K562 (cell line): ENCODE measurements around the gene RFNG. TPM values are rescaled to one million over a fixed set of nuclear protein-coding genes. Genes with fewer than 3 reads are reported as not detected.

Experiments
- CXXC5 ChIP-seq: fragments of 250-450 bp; sonication (Bioruptor Pico); IDR thresholded peaks from 2 replicates; pipeline ENCODE4 v1.8.0; 2022; ENCODE audit warnings: inconsistent platforms, mild to moderate bottlenecking, moderate library complexity
- HLTF ChIP-seq: fragments of 450-650 bp; IDR thresholded peaks from 2 replicates; pipeline ENCODE4 v1.6.1; 2016
- KAT8 ChIP-seq: fragments of 450-650 bp; IDR thresholded peaks from 2 replicates; pipeline ENCODE4 v1.6.1; 2016; ENCODE audit warnings: low read depth, mild to moderate bottlenecking
- KDM4B ChIP-seq, 2 experiments: fragments of 450-650 bp in 1 of 2; sonication (generic) in 1 of 2; IDR thresholded peaks; 2 replicates each; pipeline ENCODE4 v1.6.1; 2016 to 2017; ENCODE audit warnings: borderline replicate concordance in 2 of 2, antibody characterized with exemption in 1 of 2, low read depth in 1 of 2, mild to moderate bottlenecking in 1 of 2
- LCOR ChIP-seq: sonication (generic); formaldehyde crosslinking; IDR thresholded peaks from 2 replicates; pipeline ENCODE4 v1.8.0; 2022; ENCODE audit warnings: mild to moderate bottlenecking, missing genetic modification reagents
- MED1 ChIP-seq: sonication (generic); formaldehyde crosslinking; IDR thresholded peaks from 2 replicates; pipeline ENCODE4 v1.8.1; 2023; ENCODE audit warnings: missing genetic modification reagents, borderline replicate concordance
- NCOA6 ChIP-seq: fragments of 450-650 bp; IDR thresholded peaks from 2 replicates; pipeline ENCODE4 v1.6.1; 2017; ENCODE audit warnings: mild to moderate bottlenecking
- NRF1 ChIP-seq, 2 experiments: fragments of 450-650 bp; IDR thresholded peaks in 1 of 2; conservative IDR thresholded peaks in 1 of 2; 2 replicates each; pipeline ENCODE4 v1.6.1; 2014; ENCODE audit warnings: mild to moderate bottlenecking in 2 of 2
- PHF21A ChIP-seq: fragments of 450-650 bp; IDR thresholded peaks from 2 replicates; pipeline ENCODE4 v1.6.1; 2017; ENCODE audit warnings: low read depth, borderline replicate concordance
- SMARCB1 ChIP-seq: IDR thresholded peaks from 2 replicates; pipeline ENCODE4 v1.6.1; 2011; ENCODE audit warnings: improper control_type of control experiment, low read depth; ENCODE audit not compliant: insufficient read length
- SMARCE1 ChIP-seq: fragments of 450-650 bp; IDR thresholded peaks from 2 replicates; pipeline ENCODE4 v1.7.1; 2016; ENCODE audit warnings: mild to moderate bottlenecking
- SRSF7 ChIP-seq: fragments of 200-400 bp; formaldehyde crosslinking; optimal IDR thresholded peaks from 2 replicates; pipeline ENCODE3; 2017; ENCODE audit warnings: mild to moderate bottlenecking, low read depth, low read length
- ZNF217 ChIP-seq: sonication (generic); formaldehyde crosslinking; IDR thresholded peaks from 2 replicates; pipeline ENCODE4 v1.8.0; 2022; ENCODE audit warnings: mild to moderate bottlenecking, missing genetic modification reagents
- ZNF354B ChIP-seq: fragments of 250-450 bp; sonication (Bioruptor Pico); IDR thresholded peaks from 2 replicates; pipeline ENCODE4 v1.4.0; 2020
- ZNF589 ChIP-seq: fragments of 200-800 bp; sonication (Bioruptor generic); IDR thresholded peaks from 2 replicates; pipeline ENCODE4 v1.6.1; 2016; ENCODE audit warnings: low read depth, missing genetic modification characterization, missing compliant biosample characterization
- ZNF75A ChIP-seq: fragments of 450-650 bp; formaldehyde crosslinking; IDR thresholded peaks from 2 replicates; pipeline ENCODE4 v1.4.0; 2020; ENCODE audit warnings: mild to moderate bottlenecking
- polyA plus RNA-seq, 8 experiments: library from polyadenylated mRNA; depleted of rRNA in 4 of 8; stranded (reverse) in 5 of 8; unstranded in 3 of 8; fragments of >200 nt; fragmentation: Nextera tagmentation in 2 of 8; fragmentation: Illumina TruSeq in 1 of 8; extraction: Ambion mirVana in 2 of 8; extraction: Trizol in 1 of 8; gene quantifications; 2 replicates each; pipeline versions ENCODE4 v1.2.1 to v1.2.3, GENCODE V29; 2011 to 2014; ENCODE audit warnings: inconsistent platforms in 1 of 8, missing spikeins in 1 of 8
- total RNA-seq, 7 experiments: library from RNA; depleted of rRNA in 6 of 7; stranded (reverse); fragments of >200 nt in 6 of 7; fragmentation: Illumina TruSeq in 2 of 7; extraction: Trizol in 2 of 7; gene quantifications; 2 replicates each; pipeline versions ENCODE4 v1.2.1 to v1.2.3, GENCODE V29; 2011 to 2021; ENCODE audit warnings: low replicate concordance in 1 of 7
- TF ChIP-seq, protein P1 (sequence below): fragments of 250-450 bp; sonication (Bioruptor Pico); IDR thresholded peaks from 2 replicates; pipeline ENCODE4 v1.4.0; 2020; ENCODE audit warnings: mild to moderate bottlenecking, moderate library complexity
- TF ChIP-seq, protein P2 (sequence below), 2 experiments: fragments of 450-650 bp; IDR thresholded peaks; 2 replicates each; pipeline ENCODE4 v1.6.1; 2016; ENCODE audit warnings: mild to moderate bottlenecking in 2 of 2, borderline replicate concordance in 1 of 2, low read depth in 1 of 2, moderate library complexity in 1 of 2

The RFNG gene
- total and polyA plus RNA-seq, 9 of the 15 experiments (the other 6 are each of a cell fraction or from before 2014, with no cell fraction given), result 0.32 to 32.8 (median 9.5) TPM

DNA sequence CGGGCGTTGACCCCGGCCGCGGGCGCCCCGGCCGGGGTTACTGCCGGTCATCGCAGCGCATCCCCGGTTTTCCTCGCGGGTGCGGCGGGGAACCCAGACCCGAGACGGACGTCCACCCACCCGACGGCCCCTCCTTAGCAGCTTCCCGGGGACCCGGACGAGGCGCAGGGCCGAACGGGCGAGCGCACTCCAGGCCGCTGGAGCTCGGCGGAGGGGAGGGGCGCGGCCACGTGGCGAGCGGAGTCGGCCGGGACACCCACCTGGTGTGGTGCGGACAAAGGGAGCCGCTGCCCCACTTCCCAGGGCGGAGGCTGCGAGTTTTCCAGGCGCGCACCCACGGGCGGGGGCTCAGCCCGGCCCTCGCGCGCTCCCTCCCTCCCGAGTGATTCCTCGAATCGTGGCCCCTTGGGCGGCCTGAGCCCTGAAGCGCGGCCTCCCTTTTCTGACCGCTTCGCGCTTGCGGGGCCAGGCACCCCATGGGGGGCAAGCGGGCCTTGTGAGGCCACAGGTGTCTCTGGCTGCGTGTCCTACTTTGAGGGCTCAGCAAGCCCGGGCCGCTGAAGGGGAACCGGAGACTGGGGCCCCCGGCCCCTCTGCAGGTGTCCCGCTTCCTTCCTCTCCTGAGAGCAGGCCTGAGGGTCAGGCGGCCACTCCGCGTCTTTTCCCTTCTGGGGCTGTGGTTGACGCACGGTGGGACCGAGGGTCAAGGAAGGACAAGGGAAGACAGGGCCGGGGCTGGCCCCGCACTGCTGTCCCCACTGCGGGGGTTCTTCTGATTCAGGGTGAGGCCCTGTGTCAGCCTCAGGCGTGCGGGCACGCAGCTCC lies 47.5 kb upstream of the RFNG start (continued):
- peak; percentile 86; the same call in 1 of the 2 replicates for TF ChIP-seq CXXC5 (CRISPR knock-in tag)
- no peak for TF ChIP-seq KAT8
- TF ChIP-seq, protein P1, sequence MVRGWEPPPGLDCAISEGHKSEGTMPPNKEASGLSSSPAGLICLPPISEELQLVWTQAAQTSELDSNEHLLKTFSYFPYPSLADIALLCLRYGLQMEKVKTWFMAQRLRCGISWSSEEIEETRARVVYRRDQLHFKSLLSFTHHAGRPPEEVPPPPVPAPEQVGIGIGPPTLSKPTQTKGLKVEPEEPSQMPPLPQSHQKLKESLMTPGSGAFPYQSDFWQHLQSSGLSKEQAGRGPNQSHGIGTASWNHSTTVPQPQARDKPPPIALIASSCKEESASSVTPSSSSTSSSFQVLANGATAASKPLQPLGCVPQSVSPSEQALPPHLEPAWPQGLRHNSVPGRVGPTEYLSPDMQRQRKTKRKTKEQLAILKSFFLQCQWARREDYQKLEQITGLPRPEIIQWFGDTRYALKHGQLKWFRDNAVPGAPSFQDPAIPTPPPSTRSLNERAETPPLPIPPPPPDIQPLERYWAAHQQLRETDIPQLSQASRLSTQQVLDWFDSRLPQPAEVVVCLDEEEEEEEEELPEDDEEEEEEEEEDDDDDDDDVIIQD (CRISPR knock-in tag), result 0 out of 2 replicates have a peak, but pooled peaks have one; percentile 45
- no peak for TF ChIP-seq ZNF354B (CRISPR knock-in tag)
- TF ChIP-seq SMARCB1, result no peak
- TF ChIP-seq NCOA6, result no peak
- 0 out of 4 replicates have a peak, but pooled peaks of 1 of the 2 experiments have one; percentile 22 for TF ChIP-seq KDM4B (IDR thresholded peaks at IDR 0.05; ENCODE audit: borderline replicate concordance in 2 of 2, low read depth in 1 of 2)
- peak in 1 of 2 experiments; percentile 82; a peak in 3 of 4 replicates for TF ChIP-seq NRF1 (conservative IDR thresholded peaks at IDR 0.05 in 1 of 2, IDR thresholded peaks at IDR 0.05 in 1 of 2)
- TF ChIP-seq PHF21A, result no peak
- TF ChIP-seq ZNF589 (CRISPR knock-in tag), result peak; percentile 45; the same call in 1 of the 2 replicates
- TF ChIP-seq SMARCE1, result no peak
- no peak for TF ChIP-seq ZNF217 (CRISPR knock-in tag)
- no peak for TF ChIP-seq SRSF7
- TF ChIP-seq, protein P2, sequence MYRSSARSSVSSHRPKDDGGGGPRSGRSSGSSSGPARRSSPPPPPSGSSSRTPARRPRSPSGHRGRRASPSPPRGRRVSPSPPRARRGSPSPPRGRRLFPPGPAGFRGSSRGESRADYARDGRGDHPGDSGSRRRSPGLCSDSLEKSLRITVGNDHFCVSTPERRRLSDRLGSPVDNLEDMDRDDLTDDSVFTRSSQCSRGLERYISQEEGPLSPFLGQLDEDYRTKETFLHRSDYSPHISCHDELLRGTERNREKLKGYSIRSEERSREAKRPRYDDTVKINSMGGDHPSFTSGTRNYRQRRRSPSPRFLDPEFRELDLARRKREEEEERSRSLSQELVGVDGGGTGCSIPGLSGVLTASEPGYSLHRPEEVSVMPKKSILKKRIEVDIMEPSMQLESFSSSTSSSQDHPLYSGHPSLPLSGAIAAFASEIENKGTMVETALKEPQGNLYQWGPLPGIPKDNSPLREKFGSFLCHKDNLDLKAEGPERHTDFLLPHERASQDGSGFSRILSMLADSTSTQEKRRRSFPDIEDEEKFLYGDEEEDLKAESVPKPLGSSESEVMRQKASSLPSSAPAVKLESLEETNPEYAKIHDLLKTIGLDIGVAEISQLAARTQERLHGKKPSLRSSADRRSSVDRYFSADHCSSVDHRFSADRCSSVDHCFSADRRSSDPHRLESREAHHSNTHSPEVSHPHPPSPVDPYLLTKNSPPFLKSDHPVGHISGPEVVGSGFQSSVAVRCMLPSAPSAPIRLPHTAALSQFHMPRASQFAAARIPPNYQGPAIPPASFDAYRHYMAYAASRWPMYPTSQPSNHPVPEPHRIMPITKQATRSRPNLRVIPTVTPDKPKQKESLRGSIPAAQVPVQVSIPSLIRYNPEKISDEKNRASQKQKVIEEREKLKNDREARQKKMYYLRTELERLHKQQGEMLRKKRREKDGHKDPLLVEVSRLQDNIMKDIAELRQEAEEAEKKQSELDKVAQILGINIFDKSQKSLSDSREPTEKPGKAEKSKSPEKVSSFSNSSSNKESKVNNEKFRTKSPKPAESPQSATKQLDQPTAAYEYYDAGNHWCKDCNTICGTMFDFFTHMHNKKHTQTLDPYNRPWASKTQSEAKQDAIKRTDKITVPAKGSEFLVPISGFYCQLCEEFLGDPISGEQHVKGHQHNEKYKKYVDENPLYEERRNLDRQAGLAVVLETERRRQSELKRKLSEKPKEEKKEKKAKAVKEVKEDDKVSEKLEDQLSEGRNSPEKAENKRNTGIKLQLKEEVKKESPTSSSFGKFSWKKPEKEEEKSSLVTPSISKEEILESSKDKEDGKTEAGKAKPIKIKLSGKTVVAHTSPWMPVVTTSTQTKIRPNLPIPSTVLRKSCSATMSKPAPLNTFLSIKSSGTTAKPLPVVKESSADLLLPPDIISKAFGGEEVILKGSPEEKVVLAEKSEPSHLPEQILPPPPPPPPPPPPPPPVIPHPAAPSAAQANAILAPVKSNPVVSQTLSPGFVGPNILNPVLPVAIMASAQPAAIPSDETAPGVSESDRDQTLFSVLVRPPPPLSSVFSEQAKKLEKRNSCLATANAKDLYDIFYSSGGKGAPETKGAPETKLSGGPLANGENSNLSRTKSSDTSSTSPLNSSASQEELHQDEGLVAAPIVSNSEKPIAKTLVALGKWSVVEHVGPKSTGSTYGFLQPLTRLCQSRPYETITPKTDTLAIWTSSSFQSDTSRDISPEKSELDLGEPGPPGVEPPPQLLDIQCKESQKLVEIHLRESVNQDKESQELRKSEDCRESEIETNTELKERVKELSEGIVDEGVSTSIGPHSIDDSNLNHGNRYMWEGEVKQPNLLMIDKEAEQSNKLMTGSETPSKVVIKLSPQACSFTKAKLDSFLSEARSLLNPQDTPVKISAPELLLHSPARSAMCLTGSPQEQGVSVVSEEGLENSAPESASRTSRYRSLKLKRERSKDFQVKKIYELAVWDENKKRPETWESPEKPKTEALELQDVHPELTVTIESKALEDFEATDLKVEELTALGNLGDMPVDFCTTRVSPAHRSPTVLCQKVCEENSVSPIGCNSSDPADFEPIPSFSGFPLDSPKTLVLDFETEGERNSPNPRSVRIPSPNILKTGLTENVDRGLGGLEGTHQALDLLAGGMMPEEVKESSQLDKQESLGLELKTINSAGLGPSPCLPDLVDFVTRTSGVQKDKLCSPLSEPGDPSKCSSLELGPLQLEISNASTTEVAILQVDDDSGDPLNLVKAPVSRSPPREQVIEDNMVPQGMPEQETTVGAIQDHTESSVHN (IDR thresholded peaks at IDR 0.05; ENCODE audit: borderline replicate concordance in 1 of 2, low read depth in 1 of 2), result no peak
- TF ChIP-seq HLTF, result no peak
- TF ChIP-seq LCOR (CRISPR knock-in tag), result 0 out of 2 replicates have a peak, but pooled peaks have one; percentile 80
- TF ChIP-seq ZNF75A, result no peak
- TF ChIP-seq MED1 (CRISPR knock-in tag), result peak; percentile 65; the same call in 1 of the 2 replicates
